C1 segment of cervical spinal cord (tissue), 14 donors: ENCODE measurements around the gene LLGL2.
"Not testable (repeated sequence)": the region's sequence is repeated elsewhere in the genome, so short reads cannot be mapped to it uniquely, and the experiment has no call there.

Experiments used
- DNase-seq, 14 donors: peaks; one replicate each; lab custom pipeline; 2025; lab: John Stamatoyannopoulos, UW

The LLGL2 gene

DNA sequence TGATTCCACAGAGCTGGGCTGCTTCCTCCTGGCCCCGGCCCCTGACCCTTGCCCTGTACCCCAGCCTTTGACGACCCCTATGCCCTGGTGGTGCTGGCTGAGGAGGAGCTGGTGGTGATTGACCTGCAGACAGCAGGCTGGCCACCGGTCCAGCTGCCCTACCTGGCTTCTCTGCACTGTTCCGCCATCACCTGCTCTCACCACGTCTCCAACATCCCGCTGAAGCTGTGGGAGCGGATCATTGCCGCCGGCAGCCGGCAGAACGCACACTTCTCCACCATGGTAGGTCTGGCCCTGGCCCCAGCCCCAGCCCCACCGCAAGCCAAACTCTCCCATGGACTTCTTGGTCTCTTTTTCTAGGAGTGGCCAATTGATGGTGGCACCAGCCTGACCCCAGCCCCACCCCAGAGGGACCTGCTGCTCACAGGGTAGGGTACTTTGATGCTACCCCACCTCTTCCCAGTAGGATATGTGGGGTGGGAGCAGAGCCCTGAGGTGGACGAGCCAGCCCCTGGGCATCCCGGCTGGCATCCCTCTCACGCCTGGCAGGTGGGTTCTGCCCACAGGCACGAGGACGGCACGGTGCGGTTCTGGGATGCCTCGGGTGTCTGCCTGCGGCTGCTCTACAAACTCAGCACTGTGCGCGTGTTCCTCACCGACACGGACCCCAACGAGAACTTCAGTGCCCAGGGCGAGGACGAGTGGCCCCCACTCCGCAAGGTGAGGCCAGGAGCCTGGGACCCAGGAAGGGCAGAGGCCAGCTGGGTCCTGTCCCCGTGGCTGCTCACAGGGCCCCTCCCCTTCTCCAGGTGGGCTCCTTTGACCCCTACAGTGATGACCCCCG, 43.1 kb downstream of the LLGL2 start:
- DNase-seq = no peak

- DNase-seq = no peak
These were observed 44.7 kb downstream of the LLGL2 start for GRCh38 chr17:75570034-75570676.

DNA sequence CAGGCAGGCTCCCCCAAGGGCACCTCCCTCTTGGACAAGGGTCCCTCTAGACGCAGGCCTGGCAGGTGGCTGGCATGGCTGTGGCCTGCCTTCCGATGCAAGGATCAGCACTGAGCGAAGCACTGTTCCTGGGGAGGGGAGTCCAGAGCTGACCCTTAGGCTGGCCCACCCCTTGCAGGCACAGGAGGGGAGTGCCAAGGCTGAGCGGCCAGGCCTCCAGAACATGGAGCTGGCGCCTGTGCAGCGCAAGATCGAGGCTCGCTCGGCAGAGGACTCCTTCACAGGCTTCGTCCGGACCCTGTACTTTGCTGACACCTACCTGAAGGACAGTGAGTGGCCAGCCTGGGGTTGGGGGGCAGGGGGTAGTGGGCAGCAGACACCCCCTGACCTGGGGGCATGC, 45.3 kb downstream of the LLGL2 start:
- DNase-seq = no peak

DNA sequence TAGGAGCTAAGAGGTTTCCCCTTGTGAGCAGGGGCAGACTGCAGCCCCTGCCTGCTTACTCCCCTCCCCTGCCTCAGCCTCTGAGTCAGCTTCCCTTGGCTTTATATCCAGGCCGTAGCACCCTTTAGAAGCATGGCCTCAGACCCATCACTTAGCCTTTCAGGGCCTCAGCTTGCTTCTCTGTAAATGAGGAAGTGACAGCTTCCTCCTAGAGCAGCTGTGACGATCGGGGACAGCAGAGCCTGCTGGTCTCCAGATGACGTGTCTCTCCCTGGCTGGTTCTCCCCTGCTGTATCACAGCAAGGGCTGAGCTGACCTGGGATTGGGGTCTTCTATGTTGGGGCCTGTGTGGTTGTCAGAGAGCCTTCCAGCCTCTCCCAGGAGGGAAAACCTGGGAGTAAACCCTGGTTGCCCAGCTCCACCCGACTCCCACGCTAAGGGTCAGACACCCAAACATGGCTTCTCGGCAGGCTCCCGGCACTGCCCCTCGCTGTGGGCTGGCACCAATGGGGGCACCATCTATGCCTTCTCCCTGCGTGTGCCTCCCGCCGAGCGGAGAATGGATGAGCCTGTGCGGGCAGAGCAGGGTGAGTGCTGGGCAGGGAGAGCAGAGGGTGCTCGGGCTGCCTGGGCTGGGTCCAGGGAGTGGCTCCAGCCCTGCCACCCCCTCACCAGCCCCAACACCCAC, 45.8 kb downstream of the LLGL2 start:
- peak in 8 of 14 donors; percentile 14 to 49 (median 27) for DNase-seq

GRCh38 chr17:75571885-75572215, 46.4 kb downstream of the LLGL2 start:
- no peak for DNase-seq

DNA sequence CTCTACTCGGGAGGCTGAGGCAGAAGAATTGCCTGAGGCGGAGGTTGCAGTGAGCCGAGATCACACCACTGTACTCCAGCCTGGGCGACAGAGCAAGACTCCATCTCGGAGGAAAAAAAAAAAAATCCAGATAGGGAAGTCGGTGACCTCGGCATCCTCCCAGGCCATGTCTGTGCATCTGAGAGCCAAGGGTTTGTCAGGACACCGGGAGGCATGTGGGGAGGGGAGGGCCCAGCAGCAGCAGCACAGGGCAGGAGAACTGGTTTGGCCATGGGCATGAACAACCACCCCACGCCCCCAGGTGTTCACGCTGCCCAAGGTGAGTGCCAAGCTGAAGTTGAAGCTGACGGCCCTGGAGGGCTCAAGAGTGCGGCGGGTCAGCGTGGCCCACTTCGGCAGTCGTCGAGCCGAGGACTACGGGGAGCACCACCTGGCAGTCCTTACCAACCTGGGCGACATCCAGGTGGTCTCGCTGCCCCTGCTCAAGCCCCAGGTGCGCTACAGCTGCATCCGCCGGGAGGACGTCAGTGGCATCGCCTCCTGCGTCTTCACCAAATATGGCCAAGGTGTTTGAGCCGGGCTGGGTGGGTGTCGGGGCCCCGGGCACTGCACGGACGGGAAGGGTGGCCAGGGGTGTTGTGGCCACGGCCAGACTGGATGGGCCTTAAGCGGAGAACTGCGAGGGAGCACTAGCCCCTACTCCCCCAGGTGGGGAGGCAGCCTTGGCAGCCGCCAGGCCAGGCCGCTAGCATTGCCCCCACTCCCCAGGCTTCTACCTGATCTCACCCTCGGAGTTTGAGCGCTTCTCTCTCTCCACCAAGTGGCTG, 47.4 kb downstream of the LLGL2 start:
- DNase-seq = no peak

GRCh38 chr17:75573540-75573957, 48.1 kb downstream of the LLGL2 start:
- DNase-seq = no peak

DNA sequence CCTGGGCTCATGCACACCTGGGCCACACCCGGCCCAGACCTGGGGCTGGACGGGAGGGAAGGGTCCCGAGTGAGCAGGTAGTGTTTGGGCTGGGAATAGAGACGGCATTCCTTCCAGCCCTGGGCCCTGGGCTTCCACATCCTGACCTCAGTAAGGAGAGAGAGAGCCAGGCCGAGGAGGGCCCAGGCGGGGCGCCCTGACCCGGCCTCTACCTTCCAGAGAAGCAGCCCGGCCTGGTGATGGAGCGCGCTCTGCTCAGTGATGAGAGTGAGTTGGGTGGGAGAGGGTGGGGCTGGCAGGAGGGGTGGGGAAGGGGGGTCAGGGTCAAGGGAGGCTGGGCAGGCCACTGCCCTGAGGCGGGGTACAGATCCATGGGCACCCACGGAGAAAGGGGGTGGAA, 48.5 kb downstream of the LLGL2 start:
- DNase-seq = no peak

DNA sequence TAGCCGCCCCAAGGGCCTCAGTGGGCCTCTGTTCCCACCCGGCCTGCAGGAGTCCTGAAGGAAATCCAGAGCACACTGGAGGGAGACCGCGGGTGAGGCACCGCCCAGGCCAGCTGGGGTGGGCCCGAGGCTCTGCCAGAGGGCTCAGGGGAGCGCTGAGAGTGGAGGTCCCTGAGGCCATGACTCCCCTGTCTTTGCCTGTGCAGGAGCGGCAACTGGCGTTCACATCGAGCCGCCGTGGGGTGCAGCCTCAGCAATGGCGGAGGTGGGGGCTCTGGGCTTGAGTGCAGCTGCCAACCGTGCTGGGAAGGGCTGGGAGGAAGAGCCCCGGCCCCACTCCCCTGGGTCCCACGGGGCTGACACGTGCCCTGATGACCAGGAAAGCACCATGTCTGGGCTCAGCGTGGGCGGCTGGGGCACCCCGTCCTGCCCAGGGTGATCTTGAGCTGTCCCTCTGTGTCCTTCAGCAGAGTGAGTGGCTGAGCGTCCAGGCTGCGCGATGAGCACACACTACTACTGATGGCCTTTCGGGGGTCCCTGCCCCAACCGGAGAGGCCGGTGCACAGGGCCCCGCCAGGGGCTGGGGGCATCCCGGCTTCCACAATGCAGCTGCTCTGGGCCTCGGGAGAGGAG, 49.0 kb downstream of the LLGL2 start:
- DNase-seq = no peak

DNA sequence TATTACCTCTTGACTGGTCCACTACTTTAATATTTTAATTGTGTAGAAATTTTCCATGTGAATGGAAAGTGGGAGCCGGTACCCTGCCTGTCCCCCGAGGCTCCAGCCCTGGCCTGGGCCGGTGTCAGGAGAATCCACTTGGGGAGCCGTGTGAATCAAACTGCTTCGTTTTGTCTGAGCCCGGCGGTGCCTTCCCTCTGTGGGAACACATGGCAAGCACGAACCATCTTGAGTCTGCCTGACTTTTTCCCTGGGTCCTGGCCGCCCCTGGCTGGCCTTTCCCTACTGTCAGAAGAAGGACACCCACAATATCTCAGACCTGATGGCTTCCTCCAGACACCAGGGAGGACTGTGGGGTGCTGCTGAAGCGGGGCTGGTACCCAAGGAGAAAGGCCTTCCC, 49.7 kb downstream of the LLGL2 start:
- no peak for DNase-seq

GRCh38 chr17:75575728-75576127, 50.2 kb downstream of the LLGL2 start:
- DNase-seq = no peak

GRCh38 chr17:75576661-75577060, 51.2 kb downstream of the LLGL2 start:
- no peak for DNase-seq

DNA sequence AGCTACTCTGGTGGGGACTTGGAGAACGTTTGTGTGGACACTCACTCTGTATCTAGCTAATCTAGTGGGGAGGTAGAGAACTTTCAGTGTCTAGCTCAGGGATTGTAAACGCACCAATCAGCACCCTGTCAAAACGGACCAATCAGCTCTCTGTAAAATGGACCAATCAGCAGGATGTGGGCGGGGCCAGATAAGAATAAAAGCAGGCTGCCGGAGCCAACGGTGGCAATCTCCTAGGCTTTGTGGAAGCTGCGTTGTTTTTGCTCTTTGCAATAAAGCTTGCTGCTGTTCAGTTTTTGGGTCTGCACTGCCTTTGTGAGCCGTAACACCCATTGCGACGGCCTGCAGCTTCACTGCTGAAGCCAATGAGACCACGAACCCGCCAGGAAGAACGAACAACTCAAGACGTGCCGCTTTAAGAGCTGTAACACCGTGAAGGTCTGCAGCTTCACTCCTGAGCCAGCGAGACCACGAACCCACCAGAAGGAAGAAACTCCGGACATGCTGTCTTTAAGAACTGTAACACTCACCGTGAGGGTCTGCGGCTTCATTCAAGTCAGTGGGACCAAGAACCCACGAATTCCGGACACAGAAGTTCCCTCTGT, 55.7 kb downstream of the LLGL2 start:
- not testable (repeated sequence) for DNase-seq

GRCh38 chr17:75583197-75583596, 57.7 kb downstream of the LLGL2 start:
- DNase-seq = not testable (repeated sequence)

DNA sequence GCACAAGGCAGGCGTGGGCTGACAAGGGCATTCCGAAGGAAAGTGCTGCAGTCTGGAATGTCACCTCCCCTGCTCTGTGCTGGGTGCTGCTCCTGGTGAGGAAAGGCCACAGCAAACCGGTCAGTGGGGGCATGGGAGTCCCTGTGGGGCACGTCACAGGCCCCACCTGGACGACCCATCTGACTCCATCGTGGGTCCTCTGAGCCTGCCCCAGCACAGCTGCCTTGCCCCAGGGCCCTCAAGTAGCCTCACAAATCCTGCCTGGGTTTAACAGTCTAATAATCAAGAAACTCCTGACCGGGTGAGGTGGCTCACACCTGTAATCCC, 59.3 kb downstream of the LLGL2 start:
- no peak for DNase-seq

DNA sequence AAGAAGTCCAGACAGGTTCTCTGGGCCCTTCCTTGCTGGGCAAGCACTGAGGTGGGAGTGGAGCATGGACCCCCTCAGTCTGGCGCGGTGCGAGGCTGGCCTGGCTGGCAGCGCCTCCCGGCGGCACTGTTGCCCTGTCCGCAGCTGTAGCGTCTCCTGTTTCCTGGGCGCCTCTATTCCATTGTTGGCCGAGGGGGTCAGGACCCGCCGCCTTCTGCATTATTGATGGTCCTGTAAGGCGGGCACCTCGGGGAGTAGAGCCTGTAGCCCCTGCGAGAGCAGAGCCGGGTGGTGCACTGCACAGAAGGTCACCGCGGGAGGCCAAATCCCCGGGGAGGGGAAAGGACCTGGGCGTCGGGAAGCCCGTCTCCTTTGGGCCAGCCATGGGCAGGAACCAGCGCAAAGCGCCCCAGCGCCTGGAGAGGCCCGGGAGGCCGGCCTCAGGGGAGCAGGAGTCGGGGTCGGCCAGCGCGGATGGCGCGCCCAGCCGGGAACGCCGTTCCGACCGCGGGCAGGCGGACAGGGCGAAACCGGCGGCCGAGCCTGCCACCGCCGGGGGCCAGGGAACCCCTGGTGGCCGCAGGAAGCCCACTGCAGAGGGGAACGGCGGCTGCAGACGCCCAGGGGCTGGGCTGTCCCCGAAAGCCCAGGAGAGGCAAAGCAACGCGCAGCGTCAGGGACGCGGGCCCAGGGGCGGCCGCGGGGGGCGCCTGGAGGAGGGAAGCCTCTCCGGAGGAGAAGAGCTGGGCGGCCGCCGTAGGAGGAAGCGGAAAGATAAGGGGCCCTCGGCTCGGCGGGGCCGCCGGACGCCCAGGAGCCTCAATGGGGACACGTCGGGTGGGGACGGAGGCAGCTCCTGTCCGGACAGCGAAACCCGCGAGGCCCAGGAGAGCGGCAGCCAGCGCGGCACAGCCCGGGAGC, 62.4 kb downstream of the LLGL2 start, which contains the start of gene MYO15B:
Gene MYO15B, plus strand, starts transcription at position 126 of the 921 bp plus-strand sequence. Its CDS starts 258 bp downstream, at position 384.
- peak in 11 of 14 donors; percentile 38 to 78 (median 62) for DNase-seq

DNA sequence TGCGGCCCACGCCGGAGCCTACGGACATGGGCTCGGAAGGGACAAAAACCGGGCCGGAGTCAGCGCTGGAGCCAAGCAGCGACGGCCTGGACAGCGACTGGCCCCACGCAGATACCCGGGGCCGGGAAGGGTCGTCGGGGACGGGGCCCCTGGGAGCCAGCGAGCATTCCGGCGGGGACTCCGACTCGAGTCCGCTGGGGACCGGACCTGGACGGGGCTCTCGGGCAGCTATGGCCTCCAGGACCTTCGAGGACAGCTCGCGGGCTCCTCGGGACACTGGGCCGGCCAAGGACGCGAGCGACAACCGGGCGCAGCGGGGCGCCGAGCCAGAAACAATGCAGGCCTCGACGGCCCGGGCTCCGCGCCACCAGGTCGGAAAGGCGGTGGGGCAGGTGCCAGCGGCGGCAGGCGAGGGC, 63.1 kb downstream of the LLGL2 start:
- DNase-seq = peak in 8 of 14 donors; percentile 50 to 80 (median 65)

GRCh38 chr17:75589012-75589918, 63.8 kb downstream of the LLGL2 start:
- peak in 13 of 14 donors; percentile 49 to 93 (median 85) for DNase-seq

GRCh38 chr17:75589919-75590303, 64.4 kb downstream of the LLGL2 start:
- DNase-seq = peak in 1 of 14 donors; percentile 35
